IPS DF 6.9 (cell line): Measurements from ENCODE around the gene A4GALT.
"Not testable (repeated sequence)": the region's sequence is repeated elsewhere in the genome, so short reads cannot be mapped to it uniquely, and the experiment has no call there.

Experiments
- DNase-seq: peaks from one replicate; pipeline ENCODE4 v3.0.0-alpha.2; 2013; ENCODE audit warnings: low read depth, low spot score
- H3K27ac ChIP-seq: one replicate; pipeline ENCODE4 v1.5.1; 2013; ENCODE audit warnings: low read length, control low read depth
- H3K27me3 ChIP-seq: 2 replicates; pipeline ENCODE4 v1.6.1; 2013; ENCODE audit warnings: mild to moderate bottlenecking, low read length; ENCODE audit not compliant: control insufficient read depth, insufficient read depth
- H3K36me3 ChIP-seq: 2 replicates; pipeline ENCODE4 v1.6.1; 2013; ENCODE audit warnings: low read length; ENCODE audit not compliant: control insufficient read depth, insufficient read depth
- H3K4me1 ChIP-seq: 2 replicates; pipeline ENCODE4 v1.6.1; 2013; ENCODE audit warnings: low read length; ENCODE audit not compliant: control insufficient read depth, insufficient read depth
- H3K4me3 ChIP-seq: 2 replicates; pipeline ENCODE4 v1.5.1; 2013; ENCODE audit warnings: mild to moderate bottlenecking, low read length
- H3K9me3 ChIP-seq: 2 replicates; pipeline ENCODE4 v1.6.1; 2013; ENCODE audit warnings: low read length, inconsistent platforms; ENCODE audit not compliant: control insufficient read depth, insufficient read depth
- WGBS: extraction: QIAGEN DNeasy Blood & Tissue Kit; methylation state at CpG from one replicate; pipeline ENCODE4 v1.1.7; 2013; ENCODE audit warnings: mixed read lengths, missing lambda C conversion rate; ENCODE audit not compliant: insufficient read length, insufficient coverage; 5-methylcytosine and 5-hydroxymethylcytosine counted together

A4GALT gene

DNA sequence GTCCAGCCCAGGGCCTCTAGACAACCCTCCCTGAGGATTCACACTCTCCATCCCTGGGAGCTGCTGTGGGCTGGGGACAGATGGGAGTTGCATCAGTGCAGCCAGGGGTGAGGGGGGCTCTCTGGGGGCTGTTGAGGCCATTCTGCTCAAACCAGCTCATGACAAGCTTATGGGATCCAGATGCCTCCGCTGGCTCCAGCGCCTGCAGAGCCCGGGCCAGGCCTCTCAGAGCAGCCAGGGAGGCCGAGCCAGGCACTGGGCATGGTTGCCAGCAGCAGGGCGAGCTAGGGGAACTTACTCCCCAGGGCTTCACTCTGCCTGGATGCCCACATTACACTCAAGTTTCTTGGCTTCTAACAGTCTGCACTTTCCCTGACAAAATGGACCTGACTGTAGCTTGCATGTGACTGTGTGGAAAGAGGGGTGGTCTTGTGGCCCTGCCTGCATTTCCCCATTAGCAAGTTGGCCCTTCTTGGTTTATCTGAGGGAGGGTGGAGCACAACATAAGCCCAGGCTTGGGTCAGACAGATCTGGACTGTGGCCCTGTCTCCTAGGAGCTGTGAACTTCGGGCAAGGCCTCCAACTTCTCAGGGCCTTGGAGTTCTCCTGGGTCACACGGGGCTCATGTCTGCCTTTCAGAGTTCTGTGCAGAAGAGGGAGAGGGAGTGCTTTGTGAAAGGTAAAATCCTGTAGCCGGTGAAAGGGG is 36.9 kb downstream of the A4GALT start:
- Histone ChIP-seq H3K4me3 (no peak overlapping the region), H3K27ac (no peak overlapping the region), H3K9me3 (no peaks in the 10 kb centered on the region), H3K36me3 (no peaks in the 10 kb centered on the region), H3K4me1 (no peaks in the 10 kb centered on the region), H3K27me3 (no peaks in the 10 kb centered on the region)
- WGBS: no CpG with 5 or more reads among the region's 8 CpGs
- no peak for DNase-seq

DNA sequence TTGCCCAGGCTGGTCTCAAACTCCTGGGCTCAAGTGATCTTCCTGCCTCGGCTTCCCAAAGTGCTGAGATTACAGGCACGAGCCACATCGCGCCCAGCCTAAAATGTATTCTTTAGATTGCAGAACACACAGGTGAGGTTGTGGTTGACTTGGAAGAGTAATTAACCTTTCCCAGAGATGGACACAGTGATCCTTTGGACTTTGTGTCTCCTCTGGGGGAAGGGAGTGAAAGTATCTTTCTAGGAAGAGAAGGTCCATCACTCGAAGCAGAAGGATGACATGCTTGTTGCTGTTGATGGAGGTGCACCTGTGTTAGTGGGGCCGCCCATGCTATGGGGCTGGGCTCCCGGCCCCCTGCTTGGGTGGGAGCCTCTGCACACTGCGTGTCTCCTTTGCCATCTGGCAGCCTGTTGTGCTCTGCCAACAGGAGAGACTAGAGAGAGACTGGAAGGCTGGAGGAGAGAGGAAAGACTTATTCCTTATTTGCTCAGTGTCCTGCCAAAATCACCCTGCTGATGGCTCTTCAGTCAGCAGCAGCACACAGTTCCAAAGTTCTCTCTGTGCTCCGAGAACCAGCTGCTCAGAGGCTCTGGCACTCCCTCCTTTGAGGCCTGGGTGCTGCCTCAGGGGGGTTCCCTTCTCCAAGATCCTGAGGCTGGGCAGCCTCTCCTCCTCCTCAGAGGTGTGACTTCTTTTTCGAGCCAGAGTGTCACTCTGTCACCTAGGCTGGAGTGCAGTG is 38.4 kb downstream of the A4GALT start:
- DNase-seq: no peak
- no peaks in the 10 kb centered on the region for H3K4me1 ChIP-seq
- H3K27ac ChIP-seq: no peak overlapping the region
- no peaks in the 10 kb centered on the region for H3K9me3 ChIP-seq
- no peaks in the 10 kb centered on the region for H3K36me3 ChIP-seq
- WGBS: no CpG with 5 or more reads among the region's 10 CpGs
- H3K4me3 ChIP-seq: no peak overlapping the region
- H3K27me3 ChIP-seq: no peaks in the 10 kb centered on the region

DNA sequence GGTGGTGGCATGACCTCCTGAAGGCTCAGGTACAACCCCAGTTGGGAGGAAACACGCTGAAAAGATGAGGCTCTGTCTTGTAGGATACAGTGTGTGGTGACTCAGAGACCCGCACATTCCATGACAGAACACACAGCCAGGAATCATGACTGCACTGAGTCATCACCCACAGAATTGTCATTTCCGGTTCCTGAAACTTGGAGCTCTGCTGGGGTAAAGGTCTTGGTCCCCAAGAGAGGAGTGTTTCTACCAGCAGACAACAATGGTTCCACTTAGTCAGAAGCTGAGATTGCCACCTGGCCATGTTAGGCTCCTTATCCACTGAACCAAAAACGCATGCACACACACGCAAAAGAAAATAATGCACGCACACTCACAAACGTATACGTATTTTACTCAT is 40.0 kb downstream of the A4GALT start:
- no peak overlapping the region for H3K27ac ChIP-seq

DNA sequence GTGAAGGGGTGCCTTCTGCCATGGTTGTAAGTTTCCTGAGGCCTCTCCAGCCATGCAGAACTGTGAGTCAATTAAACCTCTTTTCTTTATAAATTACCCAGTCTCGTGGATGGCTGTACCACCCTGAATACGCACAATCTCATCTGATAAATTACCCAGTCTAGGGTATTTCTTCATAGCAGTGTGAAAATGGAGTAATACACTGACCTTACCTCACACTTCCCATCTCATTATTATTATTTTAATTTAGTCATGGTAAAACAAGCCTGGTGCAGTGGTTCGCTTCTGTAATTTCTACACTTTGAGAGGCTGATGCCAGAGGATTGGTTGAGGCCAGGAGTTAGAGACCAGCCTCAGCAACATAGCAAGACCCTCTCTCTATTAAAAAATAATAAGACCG is 41.0 kb downstream of the A4GALT start:
- no peak for DNase-seq
- Histone ChIP-seq H3K9me3 (no peaks in the 10 kb centered on the region), H3K4me1 (no peaks in the 10 kb centered on the region), H3K36me3 (no peaks in the 10 kb centered on the region), H3K27ac (no peak overlapping the region), H3K27me3 (no peaks in the 10 kb centered on the region), H3K4me3 (no peak overlapping the region)
- WGBS: no CpG with 5 or more reads among the region's 4 CpGs

More for the DNA sequence above, 40.0 kb downstream of the A4GALT start:
- Histone ChIP-seq H3K4me3 (no peak overlapping the region), H3K9me3 (no peaks in the 10 kb centered on the region), H3K36me3 (no peaks in the 10 kb centered on the region), H3K27me3 (no peaks in the 10 kb centered on the region), H3K4me1 (no peaks in the 10 kb centered on the region)
- WGBS: 100% methylated on average over 5 of the region's 8 CpGs
- no peak for DNase-seq

DNA sequence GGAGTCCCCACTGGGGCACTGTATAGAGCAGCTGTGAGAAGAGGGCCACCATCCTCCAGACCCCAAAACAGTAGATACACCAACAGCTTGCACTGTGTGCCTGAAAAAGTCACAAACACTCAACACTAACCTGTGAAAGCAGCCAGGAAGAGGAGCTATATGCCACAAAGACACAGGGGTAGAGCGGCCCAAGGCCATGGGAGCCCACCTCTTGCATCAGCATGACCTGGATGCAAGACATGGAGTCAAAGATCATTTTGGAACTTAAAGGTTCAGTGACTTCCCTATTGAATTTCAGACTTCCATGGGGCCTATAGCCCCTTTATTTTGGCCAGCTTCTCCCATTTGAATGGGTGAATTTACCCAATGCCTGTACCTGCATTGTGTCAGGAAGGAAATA is 41.8 kb downstream of the A4GALT start:
- no peak for DNase-seq
- Histone ChIP-seq H3K9me3 (no peaks in the 10 kb centered on the region), H3K4me3 (no peak overlapping the region), H3K4me1 (no peaks in the 10 kb centered on the region), H3K27ac (no peak overlapping the region), H3K27me3 (no peaks in the 10 kb centered on the region), H3K36me3 (no peaks in the 10 kb centered on the region)
- no CpG with 5 or more reads among the region's 1 CpG for WGBS

DNA sequence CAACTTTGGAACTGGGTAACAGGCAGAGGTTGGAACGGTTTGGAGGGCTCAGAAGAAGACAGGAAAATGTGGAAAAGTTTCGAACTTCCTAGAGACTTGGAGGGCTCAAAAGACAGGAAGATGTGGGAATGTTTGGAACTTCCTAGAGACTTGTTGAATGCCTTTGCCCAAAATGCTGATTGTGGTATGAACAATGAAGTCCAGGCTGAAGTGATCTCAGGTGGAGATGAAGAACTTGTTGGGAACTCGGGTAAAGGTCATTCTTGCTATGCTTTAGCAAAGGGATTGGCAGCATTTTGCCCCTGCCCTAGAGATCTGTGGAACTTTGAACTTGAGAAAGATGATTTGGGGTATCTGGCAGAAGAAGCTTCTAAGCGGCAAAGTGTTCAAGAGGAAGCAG is 42.7 kb downstream of the A4GALT start:
- not testable (repeated sequence) for H3K27ac ChIP-seq, H3K4me3 ChIP-seq, H3K36me3 ChIP-seq, DNase-seq, H3K27me3 ChIP-seq, H3K9me3 ChIP-seq, H3K4me1 ChIP-seq
- WGBS: no CpG with 5 or more reads among the region's 4 CpGs

DNA sequence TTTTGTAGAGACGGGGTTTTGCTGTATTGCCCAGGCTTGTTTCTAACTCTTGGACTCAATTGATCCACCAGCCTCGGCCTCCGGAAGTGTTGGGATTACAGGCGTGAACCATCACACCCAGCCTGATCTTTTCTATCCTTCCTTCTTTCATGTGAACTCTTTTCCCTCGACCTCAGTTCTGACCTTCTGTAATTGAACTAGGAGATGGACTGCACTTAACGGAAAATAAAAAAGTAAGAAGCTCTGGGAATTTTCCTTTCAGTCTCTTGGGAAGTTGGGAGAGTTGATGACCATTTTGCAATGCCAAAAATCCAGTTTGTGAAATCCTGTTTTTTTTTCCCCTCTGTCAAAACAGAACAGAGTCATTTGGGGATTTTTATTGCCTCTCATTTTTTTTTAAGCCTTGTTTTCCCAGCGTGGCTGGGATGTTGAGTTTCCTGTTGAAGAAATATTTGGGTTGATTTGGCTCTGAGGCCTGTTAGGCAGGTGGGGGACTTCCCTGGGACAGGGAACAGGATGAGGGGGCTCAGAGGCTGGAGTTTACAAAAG is 44.5 kb downstream of the A4GALT start:
- no peaks in the 10 kb centered on the region for H3K27me3 ChIP-seq
- no CpG with 5 or more reads among the region's 7 CpGs for WGBS
- DNase-seq: no peak
- H3K4me1 ChIP-seq: no peaks in the 10 kb centered on the region
- no peak overlapping the region for H3K27ac ChIP-seq
- no peaks in the 10 kb centered on the region for H3K9me3 ChIP-seq
- no peak overlapping the region for H3K4me3 ChIP-seq
- H3K36me3 ChIP-seq: no peaks in the 10 kb centered on the region

DNA sequence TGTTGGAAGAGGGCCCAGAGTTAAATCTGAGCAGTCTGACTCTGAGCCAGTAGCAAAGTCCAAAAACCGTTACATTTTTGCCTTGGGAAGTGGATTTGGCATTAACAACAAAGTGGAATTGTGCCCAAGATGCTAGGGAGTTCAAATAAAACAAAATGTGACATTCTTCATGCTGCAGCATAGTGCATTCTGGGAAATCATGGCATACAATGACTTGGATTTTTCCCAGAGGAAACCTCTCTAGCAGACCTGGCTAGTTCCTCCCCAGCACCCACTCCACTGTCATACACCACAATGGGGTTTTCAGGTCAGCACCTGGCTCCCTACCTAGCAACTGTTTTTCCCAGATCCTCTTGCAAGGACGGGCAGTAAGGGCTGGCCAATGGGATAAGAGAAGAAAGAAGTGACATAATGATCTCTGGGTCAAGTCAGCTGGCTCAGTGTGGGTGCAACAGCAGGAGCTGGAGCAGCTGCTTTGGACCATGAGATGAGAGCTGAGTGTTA is 46.7 kb downstream of the A4GALT start:
- no peak for DNase-seq
- Histone ChIP-seq H3K4me3 (no peak overlapping the region), H3K36me3 (no peaks in the 10 kb centered on the region), H3K9me3 (no peaks in the 10 kb centered on the region), H3K4me1 (no peaks in the 10 kb centered on the region), H3K27me3 (no peaks in the 10 kb centered on the region), H3K27ac (no peak overlapping the region)
- WGBS: no CpG with 5 or more reads among the region's 2 CpGs

DNA sequence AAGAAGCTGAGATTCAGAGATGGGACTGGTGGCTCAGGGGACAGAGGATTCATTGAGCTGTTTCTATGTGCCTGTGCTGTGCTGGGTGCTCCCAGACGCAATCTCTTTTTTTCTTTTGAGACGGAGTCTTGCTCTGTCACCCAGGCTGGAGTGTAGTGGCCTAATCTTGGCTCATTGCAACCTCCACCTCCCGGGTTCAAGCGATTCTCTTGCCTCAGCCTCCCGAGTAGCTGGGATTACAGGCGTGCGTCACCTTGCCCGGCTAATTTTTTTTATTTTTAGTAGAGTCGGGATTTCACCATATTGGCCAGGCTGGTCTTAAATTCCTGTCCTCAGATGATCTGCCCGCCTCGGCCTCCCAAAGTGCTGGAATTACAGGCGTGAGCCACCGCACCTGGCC is 47.6 kb downstream of the A4GALT start:
- not testable (repeated sequence) for H3K36me3 ChIP-seq, H3K27me3 ChIP-seq, H3K4me1 ChIP-seq, DNase-seq, H3K27ac ChIP-seq, H3K4me3 ChIP-seq, H3K9me3 ChIP-seq
- no CpG with 5 or more reads among the region's 13 CpGs for WGBS

DNA sequence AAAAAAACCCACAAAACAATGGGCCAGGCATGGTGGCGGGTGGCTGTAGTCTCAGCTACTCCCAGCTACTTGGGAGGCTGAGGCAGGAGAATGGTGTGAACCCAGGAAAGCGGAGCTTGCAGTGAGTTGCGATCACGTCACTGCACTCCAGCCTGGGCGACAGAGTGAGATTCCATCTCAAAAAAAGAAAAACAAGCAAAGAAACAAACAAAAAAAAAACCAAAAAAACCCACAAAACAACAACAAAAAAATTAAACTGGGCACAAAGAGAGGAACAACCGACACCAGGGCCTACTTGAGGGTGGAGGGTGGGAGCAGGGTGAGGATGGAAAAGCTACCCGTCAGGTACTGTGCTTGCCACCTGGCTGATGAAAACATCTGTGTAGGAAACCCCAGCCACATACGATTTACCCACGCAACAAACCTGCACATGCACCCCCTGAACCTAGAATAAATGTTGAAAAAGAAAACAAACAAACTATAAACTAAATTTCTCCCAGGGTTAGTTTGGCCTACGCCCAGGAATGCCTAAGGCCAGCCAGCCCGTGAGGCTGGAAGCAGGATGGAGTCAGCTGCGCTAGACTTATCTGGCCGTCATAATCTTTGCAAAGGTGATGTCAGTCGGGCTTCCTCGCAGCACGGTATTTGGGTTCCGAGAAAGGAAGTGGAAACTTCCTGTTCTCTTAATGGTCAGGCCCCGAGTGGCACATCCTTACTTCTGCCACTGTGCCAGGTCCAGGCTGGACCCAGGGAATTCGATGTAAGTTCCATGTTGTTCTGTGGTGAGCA is 49.6 kb downstream of the A4GALT start:
- H3K9me3 ChIP-seq: no peaks in the 10 kb centered on the region
- H3K36me3 ChIP-seq: no peaks in the 10 kb centered on the region
- no peaks in the 10 kb centered on the region for H3K27me3 ChIP-seq
- H3K27ac ChIP-seq: no peak overlapping the region
- no peak for DNase-seq
- no CpG with 5 or more reads among the region's 19 CpGs for WGBS
- H3K4me1 ChIP-seq: no peaks in the 10 kb centered on the region
- H3K4me3 ChIP-seq: no peak overlapping the region
